NCI-H2107 (cell line): ENCODE results near the gene ACTN4.

Experiments
- DNase-seq: peaks from one replicate; lab custom pipeline; 2025; lab: John Stamatoyannopoulos, UW

The ACTN4 gene

DNA sequence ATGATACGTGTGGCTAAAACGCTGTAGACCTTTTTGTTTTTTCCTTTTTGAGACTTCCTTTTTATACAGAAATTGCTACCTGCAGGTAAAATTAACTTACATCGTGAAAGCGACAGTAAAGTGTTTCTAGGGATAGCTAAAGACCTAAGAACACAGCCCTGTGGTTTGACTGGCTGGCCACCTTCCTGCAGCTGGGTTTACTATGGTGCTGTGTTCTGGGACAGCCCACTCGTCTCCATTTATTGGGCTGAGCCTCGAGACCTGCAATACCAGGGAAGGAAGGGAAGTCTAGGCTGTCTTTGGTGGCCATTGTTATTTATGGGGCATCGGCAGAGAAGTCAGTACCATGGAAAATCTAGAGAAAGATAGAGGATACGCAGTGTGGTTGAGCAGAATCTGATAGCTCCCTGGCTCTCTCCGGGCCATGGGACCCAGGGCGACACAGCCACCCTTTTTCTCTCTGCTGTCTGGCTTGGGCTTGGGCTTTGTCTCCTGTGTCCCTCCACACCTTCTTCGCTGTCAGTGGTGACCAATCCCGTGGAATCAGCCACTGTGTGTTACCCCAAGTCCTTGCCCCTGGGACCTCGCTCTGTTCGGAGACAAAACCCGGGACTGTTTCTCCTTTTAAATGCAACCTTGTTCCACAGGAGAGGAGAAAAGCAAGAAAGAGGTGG lies 30.9 kb downstream of the ACTN4 start:
- DNase-seq = no peak

DNA sequence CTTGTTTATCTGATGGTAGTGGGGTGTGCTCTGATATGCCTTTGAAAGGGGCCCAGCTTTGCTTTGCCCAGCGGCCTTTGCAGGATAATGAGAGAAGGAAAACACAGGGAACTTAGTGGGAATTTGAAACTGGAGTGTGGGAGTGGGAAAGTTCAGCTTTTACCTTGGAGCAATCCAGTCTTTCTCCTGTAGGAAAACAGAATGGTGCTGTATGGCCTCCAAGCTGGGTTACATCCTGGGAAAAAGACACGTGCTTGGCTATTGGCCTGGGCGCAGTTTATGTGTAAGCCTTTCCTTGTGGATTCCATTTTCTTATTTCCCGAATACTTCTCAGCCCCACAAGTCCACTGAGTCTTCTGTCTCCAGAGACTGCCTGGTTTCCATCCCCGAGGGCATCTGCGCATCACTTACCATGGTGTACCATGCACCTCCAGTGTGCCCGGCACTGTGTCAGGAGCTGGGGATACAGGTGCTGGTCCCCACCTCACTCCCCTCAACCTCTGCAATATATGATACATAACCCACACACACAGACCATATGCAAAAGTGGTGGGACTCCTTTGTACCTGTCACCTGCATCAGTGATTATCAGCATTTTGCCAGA lies 31.5 kb downstream of the ACTN4 start:
- no peak for DNase-seq

DNA sequence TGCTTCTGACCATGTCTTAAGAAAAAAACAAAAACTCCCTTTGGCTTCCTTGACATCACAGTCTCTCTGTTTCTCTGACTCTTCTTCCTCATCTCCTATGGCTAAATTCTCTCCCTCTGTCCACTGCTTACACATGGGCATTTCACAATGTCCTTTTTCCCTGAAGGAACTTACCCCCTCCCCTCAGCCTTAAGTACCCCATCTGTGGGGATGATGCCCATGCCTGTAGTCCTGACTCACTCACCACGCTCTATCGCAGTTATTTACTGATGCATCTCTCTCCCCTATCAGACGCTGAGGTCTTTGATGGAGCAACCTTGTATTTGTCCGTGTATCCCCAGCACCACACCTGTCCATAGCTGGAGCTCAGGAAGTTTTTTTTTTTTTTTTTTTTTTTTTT lies 32.4 kb downstream of the ACTN4 start:
- no peak for DNase-seq

DNA sequence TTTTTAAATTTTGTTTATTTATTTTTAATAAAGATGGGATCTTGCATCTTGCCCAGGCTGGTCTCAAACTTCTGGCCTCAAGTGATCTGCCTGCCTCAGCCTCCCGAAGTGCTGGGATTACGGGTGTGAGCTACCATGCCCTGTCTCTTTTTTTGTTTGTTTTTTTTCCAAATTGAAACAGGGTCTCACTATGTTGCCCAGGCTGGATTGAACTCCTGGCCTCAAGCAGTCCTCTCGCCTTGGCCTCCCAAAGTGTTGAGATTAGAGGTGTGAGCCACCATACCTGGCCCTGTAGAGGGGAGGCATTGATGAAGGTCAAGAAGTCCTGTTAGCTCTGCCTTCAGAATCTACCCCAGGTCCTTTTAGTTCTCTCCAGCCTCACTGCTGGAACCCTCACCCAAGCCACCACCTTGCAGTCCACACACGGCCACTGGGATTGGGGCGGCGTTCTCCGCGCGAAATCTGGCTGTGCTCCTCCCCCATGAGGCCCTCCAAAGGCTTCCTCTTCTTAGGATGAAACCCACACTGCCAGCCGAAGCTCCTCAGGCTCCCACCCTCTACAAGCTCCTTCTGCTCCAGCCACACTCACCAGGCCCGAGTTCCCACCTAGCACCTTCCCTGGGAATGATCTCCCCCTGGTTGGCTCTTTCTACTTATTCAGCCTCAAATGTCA lies 34.9 kb downstream of the ACTN4 start:
- no peak for DNase-seq

DNA sequence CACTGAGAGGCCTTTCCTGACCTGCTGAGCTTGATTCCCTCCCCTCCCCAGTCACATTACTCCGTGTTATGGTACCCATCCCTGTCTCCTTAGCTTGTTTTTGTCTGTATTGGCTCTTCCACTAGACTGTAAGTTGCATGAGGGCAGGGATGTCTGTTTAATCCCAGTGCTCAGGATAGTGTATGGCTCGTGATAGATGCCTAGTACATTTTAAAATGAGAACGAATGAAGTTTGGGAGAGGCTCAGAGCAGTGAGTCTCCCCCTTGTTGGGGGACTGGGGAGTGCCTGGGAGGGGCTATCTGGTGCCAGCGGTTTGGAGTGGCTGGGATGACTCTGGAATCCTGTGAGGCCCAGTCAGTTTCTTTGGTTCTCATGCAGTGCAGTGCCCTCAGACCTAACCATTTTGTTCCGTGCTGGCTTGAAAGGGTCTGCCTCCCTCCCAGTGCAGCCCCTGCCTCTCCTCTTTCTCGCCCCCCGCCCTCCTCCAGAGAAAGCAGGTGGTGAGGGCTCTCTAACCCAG lies 35.5 kb downstream of the ACTN4 start:
- no peak for DNase-seq

DNA sequence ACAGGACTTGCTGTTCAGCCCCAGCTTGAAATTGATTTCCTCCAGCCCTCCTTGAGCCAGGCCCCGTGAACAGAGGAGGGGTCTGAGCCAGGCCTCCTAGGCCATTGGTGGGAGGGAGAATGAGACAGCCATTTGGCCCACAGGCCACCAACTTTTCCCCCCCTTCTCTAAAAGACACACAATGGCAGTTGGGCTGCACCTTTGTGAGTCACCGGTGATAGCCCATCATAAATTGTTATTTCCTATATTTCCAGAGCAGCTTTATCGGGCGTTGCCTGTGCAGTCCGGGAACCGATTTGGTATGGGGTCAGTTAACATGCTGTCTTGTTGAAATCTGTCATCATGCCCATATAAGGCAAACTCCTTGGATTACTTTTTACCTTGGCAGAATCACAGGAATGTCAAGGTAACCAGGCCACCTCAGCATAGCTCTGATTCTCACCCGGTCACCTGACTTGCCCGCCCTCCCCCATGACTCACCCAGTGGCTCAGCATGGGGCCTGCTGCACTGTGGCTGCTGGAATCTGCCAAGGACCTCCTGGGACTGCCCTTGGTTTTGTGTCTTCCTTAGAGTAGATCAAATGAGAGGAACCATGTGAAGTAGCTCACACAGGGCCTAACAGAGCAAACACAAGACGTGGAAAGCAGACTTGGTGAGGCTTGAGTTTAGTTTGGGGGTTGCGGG lies 36.1 kb downstream of the ACTN4 start:
- no peak for DNase-seq

DNA sequence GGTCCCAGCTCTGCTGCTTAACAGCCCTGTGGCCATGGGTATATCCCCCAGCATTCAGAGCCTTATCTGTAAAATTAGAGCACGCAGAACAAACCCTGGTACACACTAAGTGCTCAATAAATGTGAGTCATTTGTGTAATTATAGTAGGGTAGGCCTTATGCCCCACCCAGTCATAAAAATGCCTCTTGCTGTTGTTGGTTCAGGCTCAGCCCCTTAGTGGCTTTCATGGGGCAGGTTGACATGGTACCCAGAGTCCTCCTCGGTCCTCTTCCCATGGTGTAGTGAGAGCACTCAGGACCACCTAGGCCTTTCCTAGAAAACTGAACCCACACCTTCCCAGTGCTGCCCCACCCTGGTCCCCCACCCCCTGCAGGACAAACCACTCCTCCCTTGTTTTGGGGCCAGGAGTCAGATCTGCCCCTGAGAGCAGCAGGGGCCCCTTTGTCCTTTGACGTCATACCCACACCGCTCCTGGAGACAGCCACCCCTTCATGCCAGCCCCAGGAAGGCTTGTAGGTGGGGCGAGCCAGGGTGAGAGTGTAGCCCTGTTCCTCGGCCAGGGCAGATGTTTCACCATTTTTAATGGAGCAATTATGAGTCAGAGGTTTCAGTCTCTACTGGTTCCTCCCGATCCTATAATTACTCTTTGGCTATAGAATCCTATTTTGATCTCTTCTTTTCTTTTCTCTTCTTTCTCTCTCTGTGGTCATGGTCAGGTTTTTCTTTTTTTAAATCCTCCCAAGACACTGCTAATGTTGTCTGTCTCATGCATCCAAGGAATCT lies 36.8 kb downstream of the ACTN4 start:
- DNase-seq = no peak

DNA sequence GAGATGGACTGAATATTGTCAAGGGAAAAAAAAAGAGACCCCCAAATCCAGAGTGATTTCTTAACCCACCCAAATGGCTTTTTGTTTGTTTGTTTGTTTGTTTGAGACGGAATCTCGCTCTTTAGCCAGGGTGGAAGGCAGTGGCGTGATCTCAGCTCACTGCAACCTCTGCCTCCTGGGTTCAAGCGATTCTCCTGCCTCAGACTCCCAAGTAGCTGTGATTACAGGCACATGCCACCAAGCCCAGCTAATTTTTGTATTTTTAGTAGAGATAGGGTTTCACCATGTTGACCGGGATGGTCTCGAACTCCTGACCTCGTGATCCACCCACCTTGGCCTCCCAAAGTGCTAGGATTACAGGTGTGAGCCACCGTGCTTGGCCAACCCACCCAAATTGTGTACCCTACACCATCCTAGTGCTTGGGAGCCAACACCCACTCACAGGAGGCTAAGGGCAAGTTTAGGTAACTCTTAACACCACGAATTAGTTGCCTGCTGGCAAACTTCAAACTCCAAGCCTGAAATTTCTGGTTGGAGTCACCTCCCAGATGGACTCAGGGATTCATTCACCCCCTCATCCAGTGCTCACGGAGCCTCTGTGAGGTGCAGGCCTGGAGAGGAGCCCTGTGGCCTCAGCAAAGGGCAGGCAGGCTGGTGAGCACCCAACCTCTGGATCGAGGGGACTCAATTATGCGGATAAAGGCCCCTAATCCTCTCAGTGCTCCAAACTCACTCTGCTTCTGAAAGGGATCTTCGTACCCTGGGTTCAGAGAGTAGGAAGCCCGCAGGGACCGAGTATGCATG lies 37.6 kb downstream of the ACTN4 start:
- no peak for DNase-seq

DNA sequence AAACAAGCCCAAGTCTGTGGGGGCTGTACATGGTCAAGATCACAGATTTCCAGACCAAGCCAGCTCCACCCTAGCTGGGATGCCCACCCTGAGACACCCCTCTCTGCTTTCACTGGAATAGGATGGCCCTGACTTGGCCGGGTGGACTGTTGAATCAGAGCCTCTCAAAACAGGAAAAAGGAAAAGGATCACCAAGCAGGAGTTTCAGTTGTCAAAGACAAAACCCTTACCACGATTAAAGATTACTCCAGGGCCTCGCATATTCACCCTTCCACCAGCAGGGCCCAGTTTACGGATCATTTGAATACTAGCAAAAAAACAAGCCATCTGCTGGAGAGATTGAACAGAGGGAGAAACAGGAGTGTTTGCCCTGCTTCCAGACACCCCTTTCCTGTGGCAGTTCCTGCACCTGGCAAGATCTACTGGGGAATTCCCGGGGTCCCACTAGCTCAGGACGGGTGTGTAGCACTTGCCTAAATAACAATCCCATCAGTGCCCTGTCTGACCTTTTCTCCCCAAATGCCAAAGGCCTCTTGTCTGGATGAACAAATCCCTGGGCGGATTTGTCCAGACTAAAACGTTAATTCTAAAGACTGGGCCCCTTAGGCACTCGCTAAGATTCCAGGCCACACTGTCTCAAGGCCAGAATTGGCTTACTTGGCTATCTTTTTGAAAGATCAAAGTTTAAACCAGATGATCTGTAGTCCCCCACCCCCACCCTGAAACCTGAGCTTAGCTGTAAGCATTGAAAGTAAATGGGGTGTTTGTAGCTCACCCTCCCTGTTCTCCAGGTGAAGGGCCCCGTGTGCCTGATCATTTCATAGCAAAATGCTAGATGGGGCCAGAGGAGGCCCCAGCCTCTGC lies 38.4 kb downstream of the ACTN4 start:
- no peak for DNase-seq

DNA sequence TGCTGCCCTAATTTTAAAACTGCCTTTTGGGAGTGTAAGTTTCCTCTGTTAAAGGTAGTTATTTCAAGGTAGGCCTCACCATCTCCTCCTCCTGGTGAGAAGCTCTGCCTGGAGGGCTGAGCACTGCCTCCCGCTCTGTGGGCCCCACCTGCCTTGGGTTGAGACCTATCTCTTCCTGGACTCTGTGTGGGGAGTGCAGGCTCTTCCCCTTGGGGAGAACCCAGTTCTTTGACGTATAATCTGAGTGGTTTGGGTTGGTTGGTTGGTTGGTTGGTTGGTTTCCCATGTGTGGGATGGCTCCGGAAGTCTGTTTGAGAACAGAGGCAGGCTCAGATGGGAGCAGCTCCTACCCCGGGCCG lies 39.1 kb downstream of the ACTN4 start:
- DNase-seq = no peak

DNA sequence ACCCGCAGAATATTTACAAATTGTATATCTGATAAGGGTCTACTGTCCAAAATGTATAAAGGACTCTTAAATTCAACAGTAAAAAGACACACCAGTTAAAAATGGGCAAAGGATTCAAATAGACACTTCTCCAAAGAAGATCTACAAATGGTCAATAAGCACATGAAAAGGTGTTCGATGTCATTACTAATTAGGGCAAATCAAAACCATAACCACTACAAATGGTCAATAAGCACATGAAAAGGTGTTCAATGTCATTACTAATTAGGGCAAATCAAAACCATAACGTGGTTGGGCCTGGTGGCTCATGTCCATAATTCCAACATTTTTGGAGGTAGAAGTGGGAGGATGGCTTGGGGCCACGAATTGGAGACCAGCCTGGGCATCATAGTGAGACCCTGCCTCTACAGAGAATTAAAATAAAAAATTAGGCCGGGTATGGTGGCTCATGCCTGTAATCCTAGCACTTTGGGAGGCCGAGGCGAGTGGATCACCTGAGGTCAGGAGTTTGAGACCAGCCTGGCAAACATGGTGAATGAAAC lies 40.5 kb downstream of the ACTN4 start:
- no peak for DNase-seq

DNA sequence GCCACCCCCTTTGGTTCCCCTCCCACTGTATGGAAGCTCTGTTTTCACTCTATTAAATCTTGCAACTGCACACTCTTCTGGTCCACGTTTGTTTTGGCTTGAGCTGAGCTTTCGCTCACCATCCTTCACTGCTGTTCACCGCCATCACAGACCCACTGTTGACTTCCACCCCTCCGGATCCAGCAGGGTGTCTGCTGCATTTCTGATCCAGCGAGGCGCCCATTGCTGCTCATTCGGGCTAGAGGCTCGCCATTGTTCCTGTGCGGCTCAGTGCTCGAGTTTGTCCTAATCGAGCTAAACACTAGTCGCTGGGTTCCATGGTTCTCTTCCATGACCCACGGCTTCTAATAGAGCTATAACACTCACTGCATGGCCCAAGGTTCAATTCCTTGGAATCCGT lies 42.7 kb downstream of the ACTN4 start:
- no peak for DNase-seq

DNA sequence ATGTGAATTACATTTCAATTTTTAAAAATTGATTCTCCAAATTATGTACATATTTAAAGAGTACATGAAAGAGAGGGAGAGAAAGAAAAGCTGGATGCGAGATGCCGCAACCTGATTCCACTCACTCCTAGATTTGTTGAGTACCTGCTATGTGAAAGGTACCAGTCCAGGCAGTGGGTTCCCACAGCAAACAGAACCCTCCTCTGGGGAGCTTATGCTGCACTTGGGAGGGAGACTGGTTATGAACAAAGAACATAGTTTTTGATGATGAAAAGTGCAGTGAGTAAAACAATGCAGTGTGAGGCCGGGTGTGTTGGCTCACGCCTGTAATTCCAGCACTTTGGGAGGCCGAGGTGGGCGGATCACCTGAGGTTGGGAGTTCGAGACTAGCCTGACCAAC lies 43.4 kb downstream of the ACTN4 start:
- DNase-seq = no peak

DNA sequence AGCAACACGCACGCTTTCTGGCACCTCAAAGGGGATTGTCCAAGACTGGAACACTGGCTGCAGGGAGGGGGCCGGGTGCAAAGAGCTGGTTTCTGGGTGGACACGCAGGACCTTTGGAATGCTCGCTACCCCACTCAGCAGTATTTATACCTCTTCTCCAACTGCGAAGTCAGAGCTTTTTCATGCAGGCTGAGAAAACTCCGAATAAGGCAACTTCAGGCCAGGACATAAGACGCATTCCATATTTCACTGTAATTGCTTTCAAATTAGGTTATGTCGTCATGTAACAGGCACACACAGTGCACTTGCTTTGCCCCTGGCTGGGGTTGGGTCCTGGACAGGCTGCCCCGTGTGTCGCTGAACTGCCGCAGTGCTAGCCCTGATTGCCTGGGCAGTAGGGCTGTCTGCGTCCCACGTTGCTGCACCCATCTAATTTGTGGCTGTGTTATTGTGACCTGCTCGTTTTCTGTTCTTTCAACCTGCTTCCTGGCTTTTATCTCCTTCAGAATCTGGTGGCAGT lies 44.5 kb downstream of the ACTN4 start:
- no peak for DNase-seq

DNA sequence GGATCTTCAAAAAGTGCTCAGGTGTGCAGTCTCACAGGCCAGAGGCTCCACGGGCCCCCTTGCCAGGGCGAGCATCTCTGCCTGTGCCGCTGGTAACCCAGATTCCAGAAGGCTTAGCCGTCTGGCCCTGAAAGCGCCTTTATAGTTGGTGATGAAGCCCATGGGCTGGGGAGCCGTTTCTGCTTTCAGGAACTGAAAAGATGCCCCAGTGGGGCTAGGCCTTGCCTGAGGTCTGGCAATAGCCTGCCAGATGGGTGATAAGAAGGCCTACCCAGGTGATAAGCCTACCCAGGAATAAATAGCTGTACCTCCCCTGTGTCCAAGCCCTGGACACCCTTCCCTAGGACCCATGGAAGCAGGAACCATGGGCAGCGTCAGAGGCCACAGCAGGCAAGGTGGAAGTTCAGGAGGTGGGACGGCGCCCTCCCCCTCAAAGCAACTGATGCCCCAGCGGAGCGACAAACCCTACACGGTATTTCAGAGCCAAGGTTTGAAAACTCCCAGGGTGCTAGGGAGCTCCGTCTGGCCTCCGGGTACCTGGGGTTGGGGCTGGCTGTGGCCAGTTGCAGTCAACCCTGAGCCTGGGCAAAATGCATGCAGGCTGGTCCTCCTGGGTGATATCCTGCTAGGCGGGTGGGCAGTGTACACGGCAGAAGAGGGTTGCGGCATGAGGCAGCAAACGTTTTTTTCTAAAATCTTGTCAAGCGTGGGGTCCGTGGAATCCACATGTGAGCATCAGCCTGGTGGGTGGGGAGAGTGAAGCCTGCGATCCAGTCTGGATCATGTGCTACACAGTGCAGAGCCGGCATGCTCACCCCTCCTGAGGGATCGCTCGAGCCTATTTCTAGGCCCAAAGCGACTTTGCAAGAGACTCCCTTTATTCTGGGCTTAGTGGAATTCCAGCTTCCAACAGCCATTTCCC lies 45.3 kb downstream of the ACTN4 start:
- no peak for DNase-seq

DNA sequence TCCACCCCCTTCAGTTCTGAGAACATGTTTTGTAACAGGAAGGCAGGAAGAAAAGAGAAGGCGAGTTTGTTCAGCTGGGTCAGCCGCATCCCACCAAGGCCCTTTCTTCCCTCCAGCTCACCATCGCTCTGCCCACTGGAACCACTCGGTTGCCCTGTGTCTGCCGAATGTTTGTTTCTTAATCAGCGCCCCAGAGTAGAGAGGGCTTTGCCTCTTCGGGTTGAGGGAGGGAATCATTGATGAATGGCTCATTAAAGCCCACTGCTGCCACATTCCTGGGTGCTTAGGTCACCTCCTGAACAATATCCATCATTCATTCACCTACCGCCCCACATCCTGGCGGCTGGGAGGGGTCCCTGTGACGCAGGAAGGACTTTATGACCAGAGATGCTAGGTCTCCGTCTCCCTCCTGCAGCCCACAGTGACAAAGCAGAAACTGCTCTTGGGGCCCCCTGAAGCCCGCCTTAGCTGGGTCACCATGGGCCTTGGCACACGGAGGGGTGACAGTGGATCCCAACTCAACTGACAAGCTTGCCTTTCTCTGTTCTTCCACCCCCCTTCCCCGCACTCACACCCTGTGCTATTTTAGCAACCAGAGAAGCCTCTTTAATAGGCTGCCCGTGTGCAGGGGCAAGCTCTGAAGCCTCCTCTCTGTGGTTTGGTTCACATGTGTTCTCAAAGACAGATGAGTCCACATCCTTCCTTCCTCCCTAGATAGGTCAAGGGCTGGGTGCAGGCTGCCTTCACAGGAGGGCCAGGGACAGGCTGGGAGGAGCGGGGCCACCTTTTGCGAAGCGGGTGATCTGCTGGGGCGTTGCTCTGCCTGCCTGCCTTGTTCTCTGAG lies 46.2 kb downstream of the ACTN4 start:
- no peak for DNase-seq

DNA sequence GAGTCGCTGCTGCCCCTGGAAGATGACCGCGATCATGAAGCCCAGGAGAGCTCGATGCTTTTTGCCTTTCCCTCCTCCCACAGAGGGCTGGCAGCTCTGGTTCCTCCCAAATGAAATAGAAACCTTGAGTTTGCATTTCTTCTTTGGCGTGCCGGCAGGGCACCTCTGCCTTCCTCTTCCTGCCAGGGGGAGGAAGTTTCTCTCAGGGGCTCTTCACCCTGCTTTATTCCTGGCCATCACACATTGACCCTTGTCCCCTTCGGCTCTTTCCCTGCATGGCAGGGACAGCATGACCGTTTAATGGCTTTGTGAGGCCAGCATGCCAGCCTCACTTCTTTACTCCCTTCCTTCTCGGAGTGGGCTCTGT lies 47.9 kb downstream of the ACTN4 start:
- DNase-seq = no peak
